Gastroesophageal sphincter (tissue), 3 donors: Measurements from ENCODE around the gene ARHGAP26.

ENCODE experiments used
- EP300 ChIP-seq: sonication (generic); formaldehyde crosslinking; IDR thresholded peaks from one replicate; pipeline ENCODE4 v1.6.1; 2017; ENCODE audit warnings: antibody characterized with exemption, mild to moderate bottlenecking
- POLR2A ChIP-seq, 2 donors: fragments of 450-650 bp; IDR thresholded peaks; one replicate each; pipeline ENCODE4 v1.6.1; 2017; ENCODE audit warnings: antibody characterized with exemption in 2 of 2, mild to moderate bottlenecking in 2 of 2, moderate library complexity in 1 of 2
- POLR2AphosphoS5 ChIP-seq: sonication (generic); formaldehyde crosslinking; IDR thresholded peaks from one replicate; pipeline ENCODE4 v1.6.1; 2017; ENCODE audit warnings: antibody characterized with exemption
- TF ChIP-seq, protein P1 (sequence below), 4 experiments: fragments of 200-600 bp in 2 of 4; fragments of 450-650 bp in 2 of 4; sonication (generic) in 1 of 4; IDR thresholded peaks; one replicate each; pipeline ENCODE4 v1.5.1; 2017 to 2019; ENCODE audit warnings: antibody characterized with exemption in 4 of 4, mild to moderate bottlenecking in 2 of 4, moderate library complexity in 2 of 4

DNA sequence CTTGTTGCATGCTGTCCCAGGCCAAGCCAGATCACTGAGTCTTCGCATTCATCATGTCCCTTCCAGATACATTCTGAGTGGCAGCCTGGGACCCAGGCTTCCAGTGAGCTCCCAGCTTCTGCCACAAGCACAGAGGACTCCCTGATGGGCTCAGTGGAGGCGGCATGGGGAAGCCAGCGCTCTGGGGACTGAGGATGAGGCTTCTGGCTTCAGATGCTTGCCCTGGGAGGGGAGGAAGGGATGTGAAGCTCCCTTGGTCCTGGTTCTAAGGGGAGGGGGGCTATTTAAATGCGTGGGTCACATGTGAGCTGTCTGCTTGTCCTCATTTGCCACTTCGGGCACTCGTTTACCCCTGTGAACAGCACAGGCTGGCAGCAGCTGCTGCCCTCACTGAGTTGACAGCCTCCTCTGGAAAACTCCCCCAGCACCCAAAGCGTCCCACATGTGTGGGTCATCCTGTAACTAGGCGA, 459.3 kb downstream of the ARHGAP26 start:
- TF ChIP-seq, protein P1, sequence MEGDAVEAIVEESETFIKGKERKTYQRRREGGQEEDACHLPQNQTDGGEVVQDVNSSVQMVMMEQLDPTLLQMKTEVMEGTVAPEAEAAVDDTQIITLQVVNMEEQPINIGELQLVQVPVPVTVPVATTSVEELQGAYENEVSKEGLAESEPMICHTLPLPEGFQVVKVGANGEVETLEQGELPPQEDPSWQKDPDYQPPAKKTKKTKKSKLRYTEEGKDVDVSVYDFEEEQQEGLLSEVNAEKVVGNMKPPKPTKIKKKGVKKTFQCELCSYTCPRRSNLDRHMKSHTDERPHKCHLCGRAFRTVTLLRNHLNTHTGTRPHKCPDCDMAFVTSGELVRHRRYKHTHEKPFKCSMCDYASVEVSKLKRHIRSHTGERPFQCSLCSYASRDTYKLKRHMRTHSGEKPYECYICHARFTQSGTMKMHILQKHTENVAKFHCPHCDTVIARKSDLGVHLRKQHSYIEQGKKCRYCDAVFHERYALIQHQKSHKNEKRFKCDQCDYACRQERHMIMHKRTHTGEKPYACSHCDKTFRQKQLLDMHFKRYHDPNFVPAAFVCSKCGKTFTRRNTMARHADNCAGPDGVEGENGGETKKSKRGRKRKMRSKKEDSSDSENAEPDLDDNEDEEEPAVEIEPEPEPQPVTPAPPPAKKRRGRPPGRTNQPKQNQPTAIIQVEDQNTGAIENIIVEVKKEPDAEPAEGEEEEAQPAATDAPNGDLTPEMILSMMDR (IDR thresholded peaks at IDR 0.05) = no peak
- TF ChIP-seq POLR2A (IDR thresholded peaks at IDR 0.05) (no peak), POLR2AphosphoS5 (no peak), EP300 (no peak)
